OCI-M1 (cell line): Measurements from ENCODE around the gene PLCE1.

ENCODE experiments used
- DNase-seq: peaks from one replicate; lab custom pipeline; 2025; lab: John Stamatoyannopoulos, UW

PLCE1 gene

GRCh38 chr10:94023906-94024305, 30.2 kb downstream of the PLCE1 start:
- no peak for DNase-seq

GRCh38 chr10:94024407-94024806, 30.7 kb downstream of the PLCE1 start:
- DNase-seq: no peak

DNA sequence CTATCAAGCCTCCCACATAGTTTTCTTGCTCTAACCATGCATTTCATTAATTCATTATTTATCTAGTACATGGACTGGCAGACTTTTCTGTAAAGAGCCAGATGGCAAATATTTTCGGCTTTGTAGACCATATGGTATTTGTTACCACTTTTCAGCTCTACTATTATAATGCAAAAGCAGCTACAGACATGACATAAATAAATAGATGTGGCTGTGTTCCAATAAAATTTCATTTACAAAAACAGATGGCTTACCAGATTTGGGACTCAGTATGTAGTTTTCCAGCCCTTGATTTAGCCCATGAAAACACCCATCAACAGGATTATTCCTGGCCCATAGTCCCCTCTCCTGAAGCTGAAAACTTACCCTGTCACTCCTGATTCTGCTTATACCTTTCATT, 32.1 kb downstream of the PLCE1 start:
- no peak for DNase-seq

- no peak for DNase-seq
Observed at GRCh38 chr10:94027197-94027596, 33.5 kb downstream of the PLCE1 start.

DNA sequence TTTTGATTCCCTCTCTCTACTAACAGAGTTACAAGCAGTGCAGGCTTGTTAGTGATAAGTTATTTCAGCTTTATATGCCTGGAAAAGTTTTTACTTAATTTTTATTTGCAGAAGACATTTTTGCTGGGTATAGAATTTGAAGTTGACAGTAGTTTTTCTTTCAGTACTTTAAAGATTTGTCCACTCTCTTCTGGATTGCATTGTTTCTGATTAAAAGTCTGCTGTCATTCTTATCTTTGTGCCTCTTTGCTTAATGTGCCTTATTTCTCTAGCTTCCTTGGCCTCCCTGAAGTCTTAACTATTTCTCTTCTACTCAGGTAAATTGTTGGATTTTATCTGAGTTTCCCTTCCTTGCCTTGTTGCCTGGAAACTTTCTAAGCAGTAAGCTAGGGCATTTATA, 36.2 kb downstream of the PLCE1 start:
- no peak for DNase-seq

- no peak for DNase-seq
Observed at GRCh38 chr10:94035982-94036765, 42.4 kb downstream of the PLCE1 start.

GRCh38 chr10:94036766-94037033, 43.0 kb downstream of the PLCE1 start:
- no peak for DNase-seq

GRCh38 chr10:94037286-94037685, 43.6 kb downstream of the PLCE1 start:
- no peak for DNase-seq

- DNase-seq: no peak
Observed at GRCh38 chr10:94038024-94038423, 44.3 kb downstream of the PLCE1 start.

GRCh38 chr10:94041206-94041605, 47.5 kb downstream of the PLCE1 start:
- no peak for DNase-seq

GRCh38 chr10:94042001-94042833, 48.5 kb downstream of the PLCE1 start:
- DNase-seq: peak; percentile 25

GRCh38 chr10:94042834-94043175, 49.1 kb downstream of the PLCE1 start:
- DNase-seq: no peak
